PC-9 (cell line): ENCODE data around the gene TOM1L2.

ENCODE experiments used
- CTCF ChIP-seq: fragments of 200-600 bp; sonication (generic); conservative IDR thresholded peaks from 2 replicates; pipeline ENCODE4 v1.6.1; 2017; ENCODE audit warnings: mixed run types, antibody characterized with exemption, mild to moderate bottlenecking, moderate library complexity
- EZH2 ChIP-seq: fragments of 200-600 bp; sonication (generic); IDR thresholded peaks from 2 replicates; pipeline ENCODE4 v1.8.0; 2017; ENCODE audit warnings: antibody characterized with exemption, low read depth

- TF ChIP-seq CTCF (no peak), EZH2 (no peak)
Observed at GRCh38 chr17:18019838-18020154, 47.6 kb upstream of the TOM1L2 start.
